D721Med (cell line): ENCODE results near the gene ZFP36L1.

Experiments
- DNase-seq: peaks from one replicate; pipeline ENCODE4 v3.0.0; 2011; ENCODE audit warnings: low spot score; ENCODE audit not compliant: insufficient read length
- FAIRE-seq: peaks from 2 replicates; lab custom pipeline; 2011; peaks lifted over from hg19 to GRCh38; lab: Jason Lieb, UNC
- CTCF ChIP-seq: IDR thresholded peaks from 2 replicates; pipeline ENCODE4 v1.5.1; 2012; ENCODE audit warnings: mild to moderate bottlenecking, control low read depth; ENCODE audit not compliant: insufficient read depth; ENCODE audit errors: missing control alignments

The ZFP36L1 gene

GRCh38 chr14:68806526-68807147, 13.8 kb upstream of the ZFP36L1 start:
- no peak for TF ChIP-seq CTCF
- FAIRE-seq (no peak), DNase-seq (no peak)

GRCh38 chr14:68805414-68805813, 12.5 kb upstream of the ZFP36L1 start:
- no peak for FAIRE-seq
- DNase-seq: no peak
- no peak for TF ChIP-seq CTCF

GRCh38 chr14:68801631-68802030, 8.8 kb upstream of the ZFP36L1 start:
- DNase-seq: no peak
- no peak for FAIRE-seq
- TF ChIP-seq CTCF: no peak

GRCh38 chr14:68800953-68801352, 8.1 kb upstream of the ZFP36L1 start:
- no peak for FAIRE-seq
- DNase-seq: no peak
- TF ChIP-seq CTCF: no peak

- DNase-seq (no peak), FAIRE-seq (no peak)
- no peak for TF ChIP-seq CTCF
Measured at GRCh38 chr14:68800390-68800789, 7.5 kb upstream of the ZFP36L1 start.

- no peak for FAIRE-seq
Measured at GRCh38 chr14:68798621-68799020, 5.8 kb upstream of the ZFP36L1 start.

More at GRCh38 chr14:68798621-68799020, 5.8 kb upstream of the ZFP36L1 start:
- DNase-seq: no peak
- no peak for TF ChIP-seq CTCF
